HCT116 (cell line): ENCODE data around the gene MED14.

Experiments used
- CEBPB ChIP-seq: IDR thresholded peaks from 2 replicates; pipeline ENCODE4 v1.6.1; 2012; ENCODE audit warnings: low read depth
- EGR1 ChIP-seq: IDR thresholded peaks from 2 replicates; pipeline ENCODE4 v1.6.1; 2012; ENCODE audit warnings: low read depth
- JUND ChIP-seq: IDR thresholded peaks from 2 replicates; pipeline ENCODE4 v1.6.1; 2012
- POLR2A ChIP-seq: IDR thresholded peaks from 2 replicates; pipeline ENCODE4 v1.7.0; 2011; ENCODE audit warnings: borderline replicate concordance; ENCODE audit not compliant: insufficient read depth, insufficient read length; ENCODE audit errors: extremely low read depth
- POLR2AphosphoS5 ChIP-seq: IDR thresholded peaks from 2 replicates; pipeline ENCODE4 v1.6.1; 2011; ENCODE audit warnings: mild to moderate bottlenecking, low read depth, low read length, moderate library complexity
- RAD21 ChIP-seq: IDR thresholded peaks from 2 replicates; pipeline ENCODE4 v1.6.1; 2012; ENCODE audit warnings: low read depth, mild to moderate bottlenecking
- ZNF274 ChIP-seq: fragments of 200-500 bp; sonication (Bioruptor generic); IDR thresholded peaks from 2 replicates; pipeline ENCODE4 v1.6.1; 2014; ENCODE audit warnings: mild to moderate bottlenecking, low read depth, low read length, inconsistent platforms
- TF ChIP-seq, protein P1 (sequence below), 3 experiments: fragments of 200-600 bp in 1 of 3; sonication (generic) in 1 of 3; IDR thresholded peaks in 2 of 3; conservative IDR thresholded peaks in 1 of 3; 2 replicates each; pipeline ENCODE4 v1.5.1; 2012 to 2017; ENCODE audit warnings: low read depth in 2 of 3, low read length in 2 of 3, antibody characterized with exemption in 1 of 3, borderline replicate concordance in 1 of 3, control low read depth in 1 of 3, mild to moderate bottlenecking in 1 of 3, mixed read lengths in 1 of 3, mixed run types in 1 of 3, moderate library complexity in 1 of 3; ENCODE audit not compliant: insufficient read depth in 1 of 3
- TF ChIP-seq, protein P2 (sequence below): IDR thresholded peaks from 2 replicates; pipeline ENCODE4 v1.6.1; 2011; ENCODE audit warnings: mild to moderate bottlenecking, low read length, moderate library complexity; ENCODE audit not compliant: insufficient replicate concordance; ENCODE audit errors: extremely low read depth

DNA sequence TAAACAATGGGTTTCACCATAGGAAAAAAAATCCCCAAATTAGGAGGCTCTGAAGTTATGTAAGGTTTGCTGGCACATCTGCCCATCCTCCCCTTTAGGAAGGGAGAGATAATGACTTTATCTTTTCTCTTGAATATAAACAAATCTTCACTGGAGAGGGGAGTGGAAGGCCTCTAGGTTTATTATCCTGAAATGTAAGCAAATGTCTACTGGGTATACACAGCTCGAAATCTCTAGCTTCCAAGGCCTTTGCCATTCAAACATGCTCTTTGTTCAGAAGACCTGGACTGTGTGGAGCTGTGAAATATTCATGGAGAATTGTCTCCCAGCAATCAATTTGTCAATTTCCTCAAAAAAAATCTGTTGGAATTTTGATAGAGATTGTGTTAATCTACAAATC, 21.7 kb upstream of the MED14 start:
- TF ChIP-seq, protein P1, sequence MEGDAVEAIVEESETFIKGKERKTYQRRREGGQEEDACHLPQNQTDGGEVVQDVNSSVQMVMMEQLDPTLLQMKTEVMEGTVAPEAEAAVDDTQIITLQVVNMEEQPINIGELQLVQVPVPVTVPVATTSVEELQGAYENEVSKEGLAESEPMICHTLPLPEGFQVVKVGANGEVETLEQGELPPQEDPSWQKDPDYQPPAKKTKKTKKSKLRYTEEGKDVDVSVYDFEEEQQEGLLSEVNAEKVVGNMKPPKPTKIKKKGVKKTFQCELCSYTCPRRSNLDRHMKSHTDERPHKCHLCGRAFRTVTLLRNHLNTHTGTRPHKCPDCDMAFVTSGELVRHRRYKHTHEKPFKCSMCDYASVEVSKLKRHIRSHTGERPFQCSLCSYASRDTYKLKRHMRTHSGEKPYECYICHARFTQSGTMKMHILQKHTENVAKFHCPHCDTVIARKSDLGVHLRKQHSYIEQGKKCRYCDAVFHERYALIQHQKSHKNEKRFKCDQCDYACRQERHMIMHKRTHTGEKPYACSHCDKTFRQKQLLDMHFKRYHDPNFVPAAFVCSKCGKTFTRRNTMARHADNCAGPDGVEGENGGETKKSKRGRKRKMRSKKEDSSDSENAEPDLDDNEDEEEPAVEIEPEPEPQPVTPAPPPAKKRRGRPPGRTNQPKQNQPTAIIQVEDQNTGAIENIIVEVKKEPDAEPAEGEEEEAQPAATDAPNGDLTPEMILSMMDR (IDR thresholded peaks at IDR 0.05 in 2 of 3, conservative IDR thresholded peaks at IDR 0.05 in 1 of 3; ENCODE audit: borderline replicate concordance in 1 of 3, insufficient read depth in 1 of 3, low read depth in 2 of 3, low read length in 2 of 3): no peak
- TF ChIP-seq CEBPB: no peak
- no peak for TF ChIP-seq POLR2A
- no peak for TF ChIP-seq RAD21
- no peak for TF ChIP-seq ZNF274
- no peak for TF ChIP-seq JUND
- TF ChIP-seq, protein P2, sequence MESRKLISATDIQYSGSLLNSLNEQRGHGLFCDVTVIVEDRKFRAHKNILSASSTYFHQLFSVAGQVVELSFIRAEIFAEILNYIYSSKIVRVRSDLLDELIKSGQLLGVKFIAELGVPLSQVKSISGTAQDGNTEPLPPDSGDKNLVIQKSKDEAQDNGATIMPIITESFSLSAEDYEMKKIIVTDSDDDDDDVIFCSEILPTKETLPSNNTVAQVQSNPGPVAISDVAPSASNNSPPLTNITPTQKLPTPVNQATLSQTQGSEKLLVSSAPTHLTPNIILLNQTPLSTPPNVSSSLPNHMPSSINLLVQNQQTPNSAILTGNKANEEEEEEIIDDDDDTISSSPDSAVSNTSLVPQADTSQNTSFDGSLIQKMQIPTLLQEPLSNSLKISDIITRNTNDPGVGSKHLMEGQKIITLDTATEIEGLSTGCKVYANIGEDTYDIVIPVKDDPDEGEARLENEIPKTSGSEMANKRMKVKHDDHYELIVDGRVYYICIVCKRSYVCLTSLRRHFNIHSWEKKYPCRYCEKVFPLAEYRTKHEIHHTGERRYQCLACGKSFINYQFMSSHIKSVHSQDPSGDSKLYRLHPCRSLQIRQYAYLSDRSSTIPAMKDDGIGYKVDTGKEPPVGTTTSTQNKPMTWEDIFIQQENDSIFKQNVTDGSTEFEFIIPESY: no peak
- no peak for TF ChIP-seq POLR2AphosphoS5
- TF ChIP-seq EGR1: no peak
